HepG2 (cell line): Measurements from ENCODE around the gene RPTOR.

Experiments
- POLR2A ChIP-seq, 2 experiments: IDR thresholded peaks; 2 replicates each; pipeline ENCODE4 v1.6.1; 2011; ENCODE audit warnings: low read depth in 2 of 2, low read length in 2 of 2, mild to moderate bottlenecking in 1 of 2, moderate library complexity in 1 of 2; ENCODE audit not compliant: insufficient read depth in 1 of 2
- SIN3B ChIP-seq: fragments of 150-350 bp; IDR thresholded peaks from 2 replicates; pipeline ENCODE4 v1.6.1; 2014; ENCODE audit warnings: low read length
- TF ChIP-seq, protein P1 (sequence below): sonication (generic); formaldehyde crosslinking; IDR thresholded peaks from 2 replicates; pipeline ENCODE4 v1.5.0; 2020; ENCODE audit warnings: mild to moderate bottlenecking, missing genetic modification reagents, moderate library complexity

DNA sequence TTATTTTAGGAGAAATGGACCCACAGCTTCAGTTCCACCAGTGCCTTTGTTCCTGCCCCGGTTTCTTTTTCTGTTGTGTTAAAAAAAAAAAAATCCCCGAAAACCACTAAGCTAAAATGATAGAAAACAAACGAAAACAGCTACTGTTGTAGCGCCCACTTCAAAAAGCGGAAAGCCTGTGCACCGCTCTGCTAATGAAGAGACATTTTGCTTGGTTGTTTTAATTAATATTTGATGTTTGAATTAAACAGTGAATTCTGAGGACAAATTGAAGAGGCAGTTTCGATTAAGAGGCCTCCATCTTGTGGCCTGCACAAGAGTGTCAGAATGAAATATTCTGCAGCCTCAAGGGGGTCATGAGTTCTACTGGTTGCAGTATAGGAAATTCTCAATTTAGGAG is 186.7 kb downstream of the RPTOR start:
- TF ChIP-seq SIN3B, result no peak
- TF ChIP-seq, protein P1, sequence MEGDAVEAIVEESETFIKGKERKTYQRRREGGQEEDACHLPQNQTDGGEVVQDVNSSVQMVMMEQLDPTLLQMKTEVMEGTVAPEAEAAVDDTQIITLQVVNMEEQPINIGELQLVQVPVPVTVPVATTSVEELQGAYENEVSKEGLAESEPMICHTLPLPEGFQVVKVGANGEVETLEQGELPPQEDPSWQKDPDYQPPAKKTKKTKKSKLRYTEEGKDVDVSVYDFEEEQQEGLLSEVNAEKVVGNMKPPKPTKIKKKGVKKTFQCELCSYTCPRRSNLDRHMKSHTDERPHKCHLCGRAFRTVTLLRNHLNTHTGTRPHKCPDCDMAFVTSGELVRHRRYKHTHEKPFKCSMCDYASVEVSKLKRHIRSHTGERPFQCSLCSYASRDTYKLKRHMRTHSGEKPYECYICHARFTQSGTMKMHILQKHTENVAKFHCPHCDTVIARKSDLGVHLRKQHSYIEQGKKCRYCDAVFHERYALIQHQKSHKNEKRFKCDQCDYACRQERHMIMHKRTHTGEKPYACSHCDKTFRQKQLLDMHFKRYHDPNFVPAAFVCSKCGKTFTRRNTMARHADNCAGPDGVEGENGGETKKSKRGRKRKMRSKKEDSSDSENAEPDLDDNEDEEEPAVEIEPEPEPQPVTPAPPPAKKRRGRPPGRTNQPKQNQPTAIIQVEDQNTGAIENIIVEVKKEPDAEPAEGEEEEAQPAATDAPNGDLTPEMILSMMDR (CRISPR knock-in tag), result no peak
- TF ChIP-seq POLR2A (IDR thresholded peaks at IDR 0.05; ENCODE audit: insufficient read depth in 1 of 2, low read depth in 2 of 2, low read length in 2 of 2), result no peak
